CD4-positive, CD25-positive, alpha-beta regulatory T cell (primary cell): ENCODE measurements around the gene UCP3. TPM values are rescaled to one million over a fixed set of nuclear protein-coding genes. Genes with fewer than 3 reads are reported as not detected.

ENCODE experiments used
- ATAC-seq, 2 donors: fragments of 150-1000 bp; cut with Tn5 transposase; one replicate each; pipeline ENCODE4 v1.10.0; 2021; ENCODE audit warnings: low read depth in 2 of 2, moderate number of reproducible peaks in 2 of 2, moderate library complexity in 1 of 2
- DNase-seq, 3 donors: peaks; one replicate each; pipeline versions ENCODE4 v3.0.0 to v3.0.0-alpha.2; 2012 to 2022; ENCODE audit warnings: mixed read lengths in 1 of 3
- H3K27ac ChIP-seq: one replicate; pipeline ENCODE4 v1.7.0; 2013; ENCODE audit warnings: mild to moderate bottlenecking, low read length; ENCODE audit not compliant: insufficient read depth, poor library complexity, severe bottlenecking
- H3K27me3 ChIP-seq: one replicate; pipeline ENCODE4 v1.7.0; 2013; ENCODE audit warnings: low read length; ENCODE audit not compliant: control insufficient read depth, insufficient read depth
- H3K36me3 ChIP-seq: one replicate; pipeline ENCODE4 v1.7.0; 2013; ENCODE audit warnings: mild to moderate bottlenecking, low read length, moderate library complexity; ENCODE audit not compliant: control insufficient read depth, insufficient read depth
- H3K4me1 ChIP-seq: 2 replicates; pipeline ENCODE4 v1.7.0; 2013; ENCODE audit warnings: mild to moderate bottlenecking, low read length; ENCODE audit not compliant: insufficient read depth, control insufficient read depth, poor library complexity, severe bottlenecking
- H3K4me3 ChIP-seq: one replicate; pipeline ENCODE4 v1.7.0; 2013; ENCODE audit warnings: low read depth, mild to moderate bottlenecking, low read length, moderate library complexity
- H3K9me3 ChIP-seq, 2 experiments: 1 replicate in 1 of 2; 2 replicates in 1 of 2; pipeline ENCODE4 v1.7.0; 2013; ENCODE audit warnings: low read length in 2 of 2, mild to moderate bottlenecking in 1 of 2, moderate library complexity in 1 of 2; ENCODE audit not compliant: control insufficient read depth in 2 of 2
- H3K27ac Mint-ChIP-seq, 3 donors: one replicate each; pipeline ENCODE4 v1.8.0; 2020 to 2022; ENCODE audit warnings: mild to moderate bottlenecking in 3 of 3, mixed read lengths in 3 of 3, moderate library complexity in 2 of 3
- H3K27me3 Mint-ChIP-seq: one replicate; pipeline ENCODE4 v1.8.0; 2022; ENCODE audit warnings: mild to moderate bottlenecking, mixed read lengths
- H3K36me3 Mint-ChIP-seq: one replicate; pipeline ENCODE4 v1.8.0; 2020; ENCODE audit warnings: mixed read lengths
- H3K4me1 Mint-ChIP-seq, 4 donors: one replicate each; pipeline ENCODE4 v1.8.0; 2020 to 2022; ENCODE audit warnings: mixed read lengths in 4 of 4, mild to moderate bottlenecking in 1 of 4
- H3K4me3 Mint-ChIP-seq, 4 donors: one replicate each; pipeline ENCODE4 v1.8.0; 2020 to 2022; ENCODE audit warnings: mild to moderate bottlenecking in 4 of 4, mixed read lengths in 4 of 4, moderate library complexity in 3 of 4
- H3K9me3 Mint-ChIP-seq, 7 donors: one replicate each; pipeline ENCODE4 v1.8.0; 2020 to 2022; ENCODE audit warnings: mixed read lengths in 7 of 7, mild to moderate bottlenecking in 3 of 7, moderate library complexity in 2 of 7
- polyA plus RNA-seq, 4 donors: library from polyadenylated mRNA; unstranded; fragments of 300-500 nt; fragmentation: Illumina TruSeq; gene quantifications; one replicate each; pipeline ENCODE4 v1.2.3, GENCODE V29; 2021
- total RNA-seq: library from RNA; stranded (reverse); gene quantifications from one replicate; pipeline ENCODE4 v1.2.3, GENCODE V29; 2022

The UCP3 gene
- total and polyA plus RNA-seq, 5 donors from 2014 or later, result 0.16 to 5.6 (median 0.30) TPM

DNA sequence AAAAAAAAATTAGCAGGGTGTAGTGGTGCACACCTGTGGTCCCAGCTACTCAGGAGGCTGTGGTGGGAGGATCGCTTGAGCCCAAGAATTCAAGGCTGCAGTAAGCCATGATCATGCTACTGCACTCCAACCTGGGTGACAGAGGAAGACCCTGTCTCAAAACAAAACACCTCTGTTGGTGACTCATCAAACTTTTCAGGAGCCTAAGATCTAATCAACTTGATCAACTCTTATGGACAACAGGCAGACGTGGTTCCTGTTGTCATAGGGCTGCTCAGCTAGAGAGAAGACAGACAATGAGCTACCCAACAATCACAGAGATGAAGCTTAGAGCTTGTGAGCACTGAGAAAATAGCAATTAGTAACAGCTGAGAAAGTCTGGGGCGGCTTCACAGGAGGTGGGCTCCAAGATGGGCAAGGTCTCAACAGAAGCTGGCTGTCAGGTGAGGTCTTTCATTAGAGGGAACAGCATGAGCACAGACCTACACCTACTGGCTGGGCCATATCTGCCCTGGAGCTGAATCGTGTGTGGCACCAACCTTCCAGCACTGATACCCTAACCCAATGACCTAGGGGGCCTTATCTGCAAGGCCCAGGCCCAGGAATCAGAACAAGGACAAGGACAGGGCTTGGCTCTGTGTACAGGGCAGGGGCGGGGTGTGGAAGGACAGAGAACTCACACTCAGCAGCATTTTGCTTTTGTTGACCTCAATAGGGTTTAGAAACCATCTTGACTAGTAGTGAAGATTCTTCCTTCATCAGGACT lies 7.2 kb upstream of the UCP3 start:
- Histone ChIP-seq H3K4me3 (no peak overlapping the region), H3K27me3 (no peaks in the 10 kb centered on the region), H3K36me3 (no peaks in the 10 kb centered on the region), H3K27ac (no peak overlapping the region), H3K4me1 (peaks cover 86% of the 10 kb centered on the region), H3K9me3 (no peaks in the 10 kb centered on the region)
- peak in 1 of 3 donors; percentile 44 for DNase-seq
- ATAC-seq, result no peak
- H3K27me3 Mint-ChIP-seq, result no peaks in the 10 kb centered on the region
- H3K27ac Mint-ChIP-seq, result peak overlapping the region; percentile 52 to 88 (median 81)
- peaks cover 0 to 1% (median 0%) of the 10 kb centered on the region in 7 donors for H3K9me3 Mint-ChIP-seq
- H3K4me1 Mint-ChIP-seq, result peaks cover 21 to 65% (median 50%) of the 10 kb centered on the region in 4 donors
- peaks cover 20% of the 10 kb centered on the region for H3K36me3 Mint-ChIP-seq
- peak overlapping the region in 2 of 4 donors; percentile 15 to 58 for H3K4me3 Mint-ChIP-seq

- ATAC-seq, result no peak
These were observed 6.0 kb upstream of the UCP3 start for GRCh38 chr11:74014880-74015279.

GRCh38 chr11:74013141-74013540 lies 4.3 kb upstream of the UCP3 start:
- peaks cover 87% of the 10 kb centered on the region for H3K4me1 ChIP-seq
- Mint-ChIP-seq H3K4me1 (peaks cover 29 to 88% (median 70%) of the 10 kb centered on the region in 4 donors), H3K27ac (peak overlapping the region; percentile 90 to 99 (median 94)), H3K4me3 (peak overlapping the region in 1 of 4 donors; percentile 50), H3K36me3 (peaks cover 20% of the 10 kb centered on the region), H3K9me3 (peaks cover 0 to 1% (median 0%) of the 10 kb centered on the region in 7 donors), H3K27me3 (no peaks in the 10 kb centered on the region)
- H3K27me3 ChIP-seq, result no peaks in the 10 kb centered on the region
- H3K27ac ChIP-seq, result peak overlapping the region; percentile 49
- no peak for ATAC-seq
- no peaks in the 10 kb centered on the region for H3K9me3 ChIP-seq
- no peak overlapping the region for H3K4me3 ChIP-seq
- H3K36me3 ChIP-seq, result no peaks in the 10 kb centered on the region
- DNase-seq, result no peak

More at GRCh38 chr11:74014880-74015279, 6.0 kb upstream of the UCP3 start:
- peak overlapping the region; percentile 1 for H3K4me3 ChIP-seq
- H3K4me1 Mint-ChIP-seq, result peaks cover 29 to 77% (median 61%) of the 10 kb centered on the region in 4 donors
- H3K27ac ChIP-seq, result no peak overlapping the region
- no peaks in the 10 kb centered on the region for H3K27me3 Mint-ChIP-seq
- H3K9me3 Mint-ChIP-seq, result peaks cover 0 to 1% (median 0%) of the 10 kb centered on the region in 7 donors
- H3K36me3 Mint-ChIP-seq, result peaks cover 20% of the 10 kb centered on the region
- H3K4me1 ChIP-seq, result peaks cover 86% of the 10 kb centered on the region
- peak overlapping the region in 2 of 4 donors; percentile 46 to 58 for H3K4me3 Mint-ChIP-seq
- DNase-seq, result no peak
- peak overlapping the region; percentile 76 to 83 (median 81) for H3K27ac Mint-ChIP-seq
- H3K9me3 ChIP-seq, result no peaks in the 10 kb centered on the region
- H3K27me3 ChIP-seq, result no peaks in the 10 kb centered on the region
- no peaks in the 10 kb centered on the region for H3K36me3 ChIP-seq

- peak overlapping the region; percentile 75 for H3K27ac ChIP-seq
- H3K27me3 Mint-ChIP-seq, result no peaks in the 10 kb centered on the region
- H3K36me3 ChIP-seq, result no peaks in the 10 kb centered on the region
- peak overlapping the region; percentile 47 for H3K4me3 ChIP-seq
- peaks cover 0 to 1% (median 0%) of the 10 kb centered on the region in 7 donors for H3K9me3 Mint-ChIP-seq
- ATAC-seq (no peak), DNase-seq (no peak)
- H3K9me3 ChIP-seq, result no peaks in the 10 kb centered on the region
- peaks cover 96% of the 10 kb centered on the region for H3K4me1 ChIP-seq
- peaks cover 18% of the 10 kb centered on the region for H3K36me3 Mint-ChIP-seq
- no peaks in the 10 kb centered on the region for H3K27me3 ChIP-seq
- H3K4me3 Mint-ChIP-seq, result peak overlapping the region; percentile 39 to 86 (median 68)
- peak overlapping the region; percentile 90 to 99 (median 94) for H3K27ac Mint-ChIP-seq
- H3K4me1 Mint-ChIP-seq, result peaks cover 29 to 97% (median 71%) of the 10 kb centered on the region in 4 donors
These were observed 3.4 kb upstream of the UCP3 start for GRCh38 chr11:74012074-74012809.

DNA sequence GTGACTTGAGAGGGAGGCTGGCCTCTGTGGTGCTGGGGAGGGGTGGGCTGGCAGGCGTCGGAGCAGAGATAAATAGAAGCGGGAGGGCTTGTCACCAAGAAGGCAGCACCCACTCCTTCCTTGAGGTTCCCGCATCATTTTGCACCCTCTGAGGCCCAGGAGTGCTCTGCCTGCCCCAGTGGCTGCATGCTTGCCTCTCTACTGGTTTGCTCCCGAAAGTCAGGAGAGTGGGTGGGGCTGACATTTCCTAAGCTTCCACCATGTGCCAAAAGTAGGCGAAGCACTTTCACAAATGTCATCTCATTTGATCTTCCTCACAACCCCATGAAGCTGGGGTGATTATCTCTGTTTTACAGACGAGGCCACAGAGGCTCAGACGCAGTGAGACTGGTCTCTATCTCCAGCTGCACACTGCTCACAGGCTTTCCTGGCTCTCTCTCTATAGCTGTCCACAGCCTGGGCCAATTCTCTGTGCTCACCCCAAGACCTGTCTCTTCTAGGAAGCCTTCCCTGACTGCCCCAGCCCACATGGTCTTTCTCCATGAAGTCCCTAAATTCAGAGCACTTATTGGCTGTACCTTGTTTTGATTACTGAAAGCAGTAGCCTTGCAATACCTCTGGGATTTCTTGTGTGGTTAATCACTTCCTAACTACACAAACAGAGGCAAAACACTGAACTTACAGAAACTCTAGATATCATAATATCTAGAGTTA lies 2.6 kb upstream of the UCP3 start:
- Mint-ChIP-seq H3K4me3 (peak overlapping the region; percentile 65 to 86 (median 68)), H3K36me3 (peaks cover 11% of the 10 kb centered on the region), H3K27ac (peak overlapping the region; percentile 90 to 99 (median 94)), H3K4me1 (peaks cover 29 to 95% (median 70%) of the 10 kb centered on the region in 4 donors), H3K27me3 (no peaks in the 10 kb centered on the region), H3K9me3 (no peaks in the 10 kb centered on the region)
- H3K4me3 ChIP-seq, result peak overlapping the region; percentile 47
- H3K27me3 ChIP-seq, result no peaks in the 10 kb centered on the region
- H3K27ac ChIP-seq, result peak overlapping the region; percentile 75
- peak; percentile 56 to 64 for ATAC-seq
- H3K36me3 ChIP-seq, result no peaks in the 10 kb centered on the region
- H3K9me3 ChIP-seq, result no peaks in the 10 kb centered on the region
- peaks cover 99% of the 10 kb centered on the region for H3K4me1 ChIP-seq
- peak in 2 of 3 donors; percentile 52 to 53 for DNase-seq

- Mint-ChIP-seq H3K4me3 (peak overlapping the region; percentile 65 to 86 (median 68)), H3K4me1 (peaks cover 24 to 95% (median 66%) of the 10 kb centered on the region in 4 donors), H3K36me3 (peaks cover 3% of the 10 kb centered on the region), H3K27ac (peak overlapping the region; percentile 90 to 99 (median 94)), H3K9me3 (no peaks in the 10 kb centered on the region), H3K27me3 (no peaks in the 10 kb centered on the region)
- no peaks in the 10 kb centered on the region for H3K9me3 ChIP-seq
- no peaks in the 10 kb centered on the region for H3K36me3 ChIP-seq
- ATAC-seq (no peak), DNase-seq (no peak)
- peaks cover 99% of the 10 kb centered on the region for H3K4me1 ChIP-seq
- H3K4me3 ChIP-seq, result peak overlapping the region; percentile 19
- no peaks in the 10 kb centered on the region for H3K27me3 ChIP-seq
- H3K27ac ChIP-seq, result peak overlapping the region; percentile 75
These were observed 1.7 kb upstream of the UCP3 start for GRCh38 chr11:74010306-74011300.
